ENCODE data around the gene ATG2A.

DNA sequence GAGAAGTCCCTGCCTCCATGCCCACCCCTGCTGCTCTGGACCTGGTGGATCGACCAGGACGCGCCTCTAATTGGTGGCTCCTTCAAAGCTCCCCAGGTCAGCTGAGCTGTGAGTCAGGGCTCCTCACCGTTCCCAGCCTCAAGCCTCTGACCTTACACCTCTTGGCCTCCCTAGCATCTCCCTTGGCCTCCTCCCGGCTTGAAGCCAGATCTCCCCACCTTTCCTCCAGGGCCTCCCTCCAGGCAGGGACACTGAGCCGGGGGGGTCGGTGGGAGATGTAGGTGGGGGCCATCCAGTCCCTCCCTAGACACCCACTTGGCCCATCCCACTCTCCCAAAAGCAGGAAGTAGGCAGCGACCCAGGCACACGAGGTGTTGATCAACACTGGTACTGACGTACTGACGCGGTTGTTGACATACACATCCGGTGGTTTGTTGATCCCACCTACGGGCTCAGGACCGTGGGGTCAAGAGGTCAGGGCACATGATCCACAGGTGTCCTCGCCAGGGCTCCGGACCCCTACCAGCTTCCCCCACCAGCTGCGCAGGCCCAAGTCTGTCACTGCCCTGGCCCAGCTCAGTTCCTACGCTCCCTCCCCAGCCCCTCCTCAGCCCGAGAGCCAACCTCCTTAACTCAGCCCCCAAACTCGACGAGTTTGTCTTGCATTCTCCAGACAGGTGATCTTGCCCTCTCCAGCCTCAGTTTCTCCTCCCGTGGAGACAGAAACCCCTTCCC, 802 bp downstream of the ATG2A start:
- no peak for TF ChIP-seq POLR2AphosphoS5 (IDR thresholded peaks at IDR 0.05; ENCODE audit: low read depth, low read length)
- no peak for TF ChIP-seq TAF1 (IDR thresholded peaks at IDR 0.05; ENCODE audit: low read depth, low read length)
- no peak for TF ChIP-seq POLR2A (IDR thresholded peaks at IDR 0.05; ENCODE audit: low read depth, low read length)
- TF ChIP-seq POU2F2 (IDR thresholded peaks at IDR 0.05; ENCODE audit: low read depth, low read length): no peak; the same call in 1 of the 2 replicates

All from GM12891 (cell line).